Testis (tissue), 2 donors: ENCODE measurements around the gene SMAP2.

Source experiments
- POLR2A ChIP-seq: fragments of 450-650 bp; IDR thresholded peaks from one replicate; pipeline ENCODE4 v1.6.1; 2017; ENCODE audit warnings: antibody characterized with exemption, mild to moderate bottlenecking, moderate library complexity
- TF ChIP-seq, protein P1 (sequence below), 3 experiments: fragments of 450-650 bp in 2 of 3; fragments of 200-600 bp in 1 of 3; sonication (generic) in 1 of 3; IDR thresholded peaks; one replicate each; pipeline ENCODE4 v1.5.1; 2016 to 2019; ENCODE audit warnings: antibody characterized with exemption in 3 of 3, mild to moderate bottlenecking in 2 of 3, moderate library complexity in 1 of 3

DNA sequence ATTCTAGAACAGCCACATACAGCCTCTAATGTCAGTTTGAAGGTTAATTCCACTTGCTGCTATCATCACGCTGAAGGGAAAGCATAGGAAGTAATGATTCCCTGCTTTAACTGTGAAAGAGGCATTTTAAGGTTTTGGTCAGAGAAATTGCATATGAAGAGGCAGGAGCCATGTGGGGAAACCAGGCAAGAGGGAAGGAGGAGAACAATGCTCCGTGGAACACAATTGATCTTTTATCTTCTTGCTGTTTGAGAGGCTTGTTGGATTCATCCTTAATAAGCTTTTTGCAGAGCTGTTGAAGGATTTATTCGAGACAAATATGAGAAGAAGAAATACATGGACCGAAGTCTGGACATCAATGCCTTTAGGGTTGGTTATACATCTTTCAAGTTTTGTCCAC, 35.9 kb downstream of the SMAP2 start:
- TF ChIP-seq, protein P1, sequence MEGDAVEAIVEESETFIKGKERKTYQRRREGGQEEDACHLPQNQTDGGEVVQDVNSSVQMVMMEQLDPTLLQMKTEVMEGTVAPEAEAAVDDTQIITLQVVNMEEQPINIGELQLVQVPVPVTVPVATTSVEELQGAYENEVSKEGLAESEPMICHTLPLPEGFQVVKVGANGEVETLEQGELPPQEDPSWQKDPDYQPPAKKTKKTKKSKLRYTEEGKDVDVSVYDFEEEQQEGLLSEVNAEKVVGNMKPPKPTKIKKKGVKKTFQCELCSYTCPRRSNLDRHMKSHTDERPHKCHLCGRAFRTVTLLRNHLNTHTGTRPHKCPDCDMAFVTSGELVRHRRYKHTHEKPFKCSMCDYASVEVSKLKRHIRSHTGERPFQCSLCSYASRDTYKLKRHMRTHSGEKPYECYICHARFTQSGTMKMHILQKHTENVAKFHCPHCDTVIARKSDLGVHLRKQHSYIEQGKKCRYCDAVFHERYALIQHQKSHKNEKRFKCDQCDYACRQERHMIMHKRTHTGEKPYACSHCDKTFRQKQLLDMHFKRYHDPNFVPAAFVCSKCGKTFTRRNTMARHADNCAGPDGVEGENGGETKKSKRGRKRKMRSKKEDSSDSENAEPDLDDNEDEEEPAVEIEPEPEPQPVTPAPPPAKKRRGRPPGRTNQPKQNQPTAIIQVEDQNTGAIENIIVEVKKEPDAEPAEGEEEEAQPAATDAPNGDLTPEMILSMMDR (IDR thresholded peaks at IDR 0.05) = no peak
- no peak for TF ChIP-seq POLR2A
